ENCODE results near the gene CHL1. TPM values are rescaled to one million over a fixed set of nuclear protein-coding genes. Genes with fewer than 3 reads are reported as not detected.

CHL1 gene
- total and polyA plus RNA-seq, 8 donors, result 0.23 to 3.4 (median 2.0) TPM

DNA sequence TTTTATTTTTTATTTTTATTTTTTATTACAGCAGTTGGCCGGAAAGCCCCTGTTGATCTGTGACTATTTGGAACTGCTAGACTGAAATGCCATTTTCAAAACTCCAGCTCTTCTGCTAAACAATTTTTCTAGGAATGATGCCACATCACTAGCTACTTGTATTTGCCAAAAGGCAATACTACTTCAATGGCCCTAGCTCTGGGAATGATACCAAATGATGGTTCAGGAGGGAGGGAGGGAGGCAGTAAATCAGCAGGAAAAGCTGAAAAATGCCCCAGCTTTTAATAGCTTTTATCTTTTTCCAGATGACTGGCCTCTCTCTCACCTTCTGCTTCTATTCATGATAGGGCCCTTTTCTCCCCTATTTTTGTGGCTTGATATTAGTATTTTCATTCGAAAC lies 2.6 kb upstream of the CHL1 start:
- H3K9me3 ChIP-seq, result no peaks in the 10 kb centered on the region
- FAIRE-seq (no peak), DNase-seq (no peak), ATAC-seq (no peak)
- intact Hi-C loops (cut with DNase I), result no loop called here
- H3K36me3 ChIP-seq, result no peaks in the 10 kb centered on the region
- H3K4me3 ChIP-seq, result no peak overlapping the region
- no peak overlapping the region for H3K27ac ChIP-seq
- peaks cover 0 to 6% (median 4%) of the 10 kb centered on the region in 3 donors for H3K4me1 ChIP-seq
- TF ChIP-seq, protein P1, sequence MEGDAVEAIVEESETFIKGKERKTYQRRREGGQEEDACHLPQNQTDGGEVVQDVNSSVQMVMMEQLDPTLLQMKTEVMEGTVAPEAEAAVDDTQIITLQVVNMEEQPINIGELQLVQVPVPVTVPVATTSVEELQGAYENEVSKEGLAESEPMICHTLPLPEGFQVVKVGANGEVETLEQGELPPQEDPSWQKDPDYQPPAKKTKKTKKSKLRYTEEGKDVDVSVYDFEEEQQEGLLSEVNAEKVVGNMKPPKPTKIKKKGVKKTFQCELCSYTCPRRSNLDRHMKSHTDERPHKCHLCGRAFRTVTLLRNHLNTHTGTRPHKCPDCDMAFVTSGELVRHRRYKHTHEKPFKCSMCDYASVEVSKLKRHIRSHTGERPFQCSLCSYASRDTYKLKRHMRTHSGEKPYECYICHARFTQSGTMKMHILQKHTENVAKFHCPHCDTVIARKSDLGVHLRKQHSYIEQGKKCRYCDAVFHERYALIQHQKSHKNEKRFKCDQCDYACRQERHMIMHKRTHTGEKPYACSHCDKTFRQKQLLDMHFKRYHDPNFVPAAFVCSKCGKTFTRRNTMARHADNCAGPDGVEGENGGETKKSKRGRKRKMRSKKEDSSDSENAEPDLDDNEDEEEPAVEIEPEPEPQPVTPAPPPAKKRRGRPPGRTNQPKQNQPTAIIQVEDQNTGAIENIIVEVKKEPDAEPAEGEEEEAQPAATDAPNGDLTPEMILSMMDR (IDR thresholded peaks at IDR 0.05), result no peak
- peaks cover 0 to 18% (median 11%) of the 10 kb centered on the region in 4 donors for H3K27me3 ChIP-seq
- WGBS, 2 donors, result 66 to 68% methylated on average over 2 of the region's 2 CpGs

DNA sequence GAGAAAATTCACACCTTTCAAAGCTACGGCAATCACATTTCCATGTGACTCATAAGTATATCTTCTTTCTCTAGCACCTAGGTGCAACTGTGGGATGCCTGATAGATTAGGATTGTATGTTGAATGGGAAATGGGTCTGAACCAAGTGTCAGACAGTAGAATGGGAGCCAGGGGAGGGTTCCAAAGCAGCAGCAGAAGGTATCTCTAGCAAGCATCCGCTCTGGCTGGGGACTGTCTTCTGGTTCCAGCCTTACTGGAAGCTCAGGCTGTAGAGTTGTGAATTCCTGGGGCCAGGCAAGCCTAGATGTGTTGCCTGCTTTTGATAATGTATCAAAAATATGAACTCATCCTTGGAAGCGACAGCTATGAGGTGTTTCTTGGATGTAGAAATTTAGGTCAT lies 2.1 kb upstream of the CHL1 start:
- intact Hi-C loops (cut with DNase I), result no loop called here
- FAIRE-seq (no peak), ATAC-seq (no peak), DNase-seq (no peak)
- Histone ChIP-seq H3K4me1 (peaks cover 0 to 6% (median 4%) of the 10 kb centered on the region in 3 donors), H3K36me3 (no peaks in the 10 kb centered on the region), H3K27ac (no peak overlapping the region), H3K9me3 (no peaks in the 10 kb centered on the region), H3K4me3 (no peak overlapping the region), H3K27me3 (peaks cover 0 to 18% (median 10%) of the 10 kb centered on the region in 4 donors)
- 80 to 93% methylated on average over 3 of the region's 3 CpGs for WGBS, 2 donors
- TF ChIP-seq, protein P1 (IDR thresholded peaks at IDR 0.05), result no peak

DNA sequence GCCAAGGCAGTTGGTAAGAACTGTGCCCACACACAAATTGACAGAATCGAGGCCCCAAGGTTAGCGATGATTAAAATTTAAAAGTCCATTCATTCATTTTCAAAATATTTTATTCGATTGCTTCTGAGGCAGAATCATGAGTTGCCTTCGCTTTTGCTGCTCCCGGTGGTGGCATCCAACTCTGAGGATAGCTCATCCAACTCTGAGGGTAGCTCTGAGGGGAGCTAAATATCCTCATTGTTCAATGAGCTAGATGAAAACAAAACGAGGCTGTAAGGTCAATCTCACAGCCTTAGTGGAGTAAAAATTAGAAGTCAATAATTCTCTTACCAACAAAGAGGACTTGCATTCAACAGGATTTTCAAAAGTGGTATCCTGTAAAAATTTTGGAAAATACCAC lies 897 bp upstream of the CHL1 start:
- Histone ChIP-seq H3K4me1 (peaks cover 0 to 6% (median 4%) of the 10 kb centered on the region in 3 donors), H3K4me3 (no peak overlapping the region), H3K27ac (no peak overlapping the region), H3K36me3 (no peaks in the 10 kb centered on the region), H3K9me3 (no peaks in the 10 kb centered on the region), H3K27me3 (peaks cover 0 to 18% (median 10%) of the 10 kb centered on the region in 4 donors)
- no peak for DNase-seq
- intact Hi-C loops (cut with DNase I), result no loop called here
- 53 to 57% methylated on average over 6 of the region's 6 CpGs for WGBS, 2 donors
- no peak for ATAC-seq
- no peak for FAIRE-seq
- TF ChIP-seq, protein P1 (IDR thresholded peaks at IDR 0.05), result no peak

DNA sequence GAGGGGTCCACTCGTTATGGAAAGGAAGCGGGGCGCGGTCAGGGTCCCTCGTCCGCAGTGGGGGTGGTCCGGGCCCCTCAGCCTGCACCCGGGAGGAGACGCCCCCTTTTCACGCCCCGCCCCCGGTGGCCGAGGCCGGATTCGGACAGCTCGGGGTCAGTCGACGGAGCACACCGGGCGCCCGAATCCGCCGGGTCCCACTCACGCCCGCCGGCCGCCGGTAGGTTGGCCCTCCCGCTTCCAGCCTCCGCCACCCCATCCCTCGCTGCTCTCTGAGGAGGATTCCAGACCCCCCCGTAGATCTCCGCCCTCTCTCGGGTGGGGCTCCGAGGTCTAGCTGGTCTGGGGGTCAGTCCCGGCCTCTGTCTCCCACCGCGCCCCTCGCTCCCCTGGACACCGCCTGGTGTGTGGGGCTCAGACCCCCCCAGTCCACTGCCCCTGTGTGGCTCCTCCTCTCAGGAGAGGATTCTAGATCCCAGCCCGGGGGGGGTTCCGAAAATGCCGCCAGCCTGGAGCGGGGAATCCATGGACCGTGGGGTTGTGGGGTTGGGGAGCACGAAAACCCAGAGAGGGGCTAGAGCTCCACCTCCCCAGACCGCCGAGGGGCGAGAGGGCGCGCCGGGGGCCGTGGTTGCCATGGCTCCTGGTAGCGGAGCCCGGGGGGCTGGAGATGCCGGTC lies 725 bp downstream of the CHL1 start:
- peaks cover 0 to 18% (median 10%) of the 10 kb centered on the region in 4 donors for H3K27me3 ChIP-seq
- ATAC-seq, result peak; percentile 35 to 61 (median 50)

More for the DNA sequence above, 725 bp downstream of the CHL1 start:
- DNase-seq (peak in 5 of 6 donors; percentile 9 to 77 (median 29)), FAIRE-seq (no peak)
- WGBS, 2 donors, result 2% methylated on average over 44 to 56 of the region's 56 CpGs
- Histone ChIP-seq H3K27ac (no peak overlapping the region), H3K36me3 (no peaks in the 10 kb centered on the region), H3K4me1 (peaks cover 0 to 6% (median 4%) of the 10 kb centered on the region in 3 donors), H3K4me3 (peak overlapping the region; percentile 6 to 56 (median 30)), H3K9me3 (no peaks in the 10 kb centered on the region)
- intact Hi-C loops (cut with DNase I), result no loop called here
- TF ChIP-seq, protein P1 (IDR thresholded peaks at IDR 0.05), result no peak
